ENCODE measurements around the gene DYNLT1. TPM values are rescaled to one million over a fixed set of nuclear protein-coding genes. Genes with fewer than 3 reads are reported as not detected.

DYNLT1 gene
- total and polyA plus RNA-seq, 2 of the 4 experiments (the other 2 are of a cell fraction), result 235 to 349 TPM

GRCh38 chr6:158674342-158675131, 30.0 kb upstream of the DYNLT1 start:
- intact Hi-C loops (cut with micrococcal nuclease), result no loop called here
- Histone ChIP-seq H2BK15ac (ENCODE audit: low read depth, low read length) (no peak overlapping the region), H3K9ac (ENCODE audit: low read depth, low read length) (no peak overlapping the region), H3K18ac (ENCODE audit: low read depth, low read length) (no peak overlapping the region), H4K8ac (ENCODE audit: low read depth in 2 of 2, low read length in 2 of 2) (no peak overlapping the region), H2AK5ac (ENCODE audit: low read depth, low read length) (no peak overlapping the region), H2AK9ac (replicated peaks; ENCODE audit: low read depth, low read length, poor library complexity) (no peak overlapping the region), H3K4me3 (ENCODE audit: insufficient read depth, low read depth, low read length) (no peak overlapping the region), H3K9me1 (ENCODE audit: insufficient read depth, low read length) (no peaks in the 10 kb centered on the region), H3K36me3 (ENCODE audit: control insufficient read depth, insufficient read depth, low read length) (no peaks in the 10 kb centered on the region), H3K4ac (ENCODE audit: low read depth, low read length) (no peak overlapping the region), H4K5ac (ENCODE audit: low read depth, low read length) (no peak overlapping the region), H3K14ac (replicated peaks; ENCODE audit: low read depth, low read length) (no peak overlapping the region), H3K4me1 (ENCODE audit: control insufficient read depth, insufficient read depth, low read length) (no peaks in the 10 kb centered on the region), H3K27me3 (ENCODE audit: control insufficient read depth, insufficient read depth, low read length) (no peaks in the 10 kb centered on the region), H3K56ac (ENCODE audit: extremely low read depth, insufficient read depth, low read length) (no peak overlapping the region), H2BK20ac (ENCODE audit: low read depth, low read length) (no peak overlapping the region), H2BK5ac (ENCODE audit: low read depth, low read length, poor library complexity, severe bottlenecking) (no peak overlapping the region), H2BK120ac (ENCODE audit: low read depth, low read length) (no peak overlapping the region), H4K91ac (ENCODE audit: insufficient read depth, low read depth, low read length) (no peak overlapping the region), H2AFZ (replicated peaks; ENCODE audit: low read length, poor library complexity) (no peak overlapping the region), H3K79me1 (ENCODE audit: low read depth in 1 of 2, low read length in 2 of 2) (no peaks in the 10 kb centered on the region), H3K23ac (ENCODE audit: low read depth, low read length) (no peak overlapping the region), H4K20me1 (ENCODE audit: insufficient read depth, low read length) (no peaks in the 10 kb centered on the region), H3K9me3 (ENCODE audit: control insufficient read depth, insufficient read depth, low read length) (no peaks in the 10 kb centered on the region), H3K27ac (ENCODE audit: insufficient read depth, low read length) (no peak overlapping the region), H3K4me2 (ENCODE audit: low read depth, low read length) (no peak overlapping the region)
- no TSS peak for BruUV-seq (replicated peaks)
- 96% methylated on average over 8 of the region's 14 CpGs; no CpG with 5 or more reads in 1 of the 2 experiments for WGBS, 2 experiments (ENCODE audit: extremely low coverage in 2 of 2, insufficient read length in 1 of 2)
- DNase-seq (no peak), ATAC-seq (ENCODE audit: low read depth) (no peak)
- dilution Hi-C loops (cut with HindIII; ENCODE audit: low sequenced_read_pairs, unreplicated experiment), result no loop called here
- CTCF ChIA-PET, result interaction anchor here (0.7 to 1.0 kb wide), 2 partner anchors 23 to 30 kb away, joined by 3 to 6 read pairs; no protein-coding TSS in a partner anchor
- in situ Hi-C loops (cut with MboI; ENCODE audit: low sequenced_read_pairs), result no loop called here
- POLR2A ChIA-PET (ENCODE audit: unreplicated experiment), result interaction anchor here (0.5 kb wide), 1 partner anchor 17 kb away, joined by 12 read pairs; no protein-coding TSS in a partner anchor
- TF ChIP-seq SMC3 (IDR thresholded peaks at IDR 0.05; ENCODE audit: low read depth, low read length) (no peak), CEBPB (IDR thresholded peaks at IDR 0.05; ENCODE audit: low read depth, low read length) (no peak), MAZ (IDR thresholded peaks at IDR 0.05; ENCODE audit: borderline replicate concordance, low read depth, low read length) (no peak), CHD1 (IDR thresholded peaks at IDR 0.05; ENCODE audit: low read depth, low read length) (no peak), FOS (IDR thresholded peaks at IDR 0.05; ENCODE audit: low read depth, low read length) (no peak), RAD21 (IDR thresholded peaks at IDR 0.05; ENCODE audit: low read length) (no peak), BHLHE40 (IDR thresholded peaks at IDR 0.05; ENCODE audit: low read depth, low read length) (no peak), ELK1 (IDR thresholded peaks at IDR 0.05; ENCODE audit: borderline replicate concordance, low read depth, low read length) (no peak), NFE2L2 (IDR thresholded peaks at IDR 0.05; ENCODE audit: low read depth, low read length) (no peak), USF2 (IDR thresholded peaks at IDR 0.05; ENCODE audit: low read depth, low read length) (no peak), RCOR1 (IDR thresholded peaks at IDR 0.05; ENCODE audit: insufficient replicate concordance, low read length) (no peak), MXI1 (IDR thresholded peaks at IDR 0.05; ENCODE audit: borderline replicate concordance, low read depth, low read length) (no peak), POLR2A (IDR thresholded peaks at IDR 0.05; ENCODE audit: low read depth, low read length) (no peak), MAFK (IDR thresholded peaks at IDR 0.05; ENCODE audit: low read depth, low read length) (no peak), CTCF (conservative IDR thresholded peaks at IDR 0.05; ENCODE audit: low read depth, low read length) (no peak)

All from IMR-90 (cell line).